Loucy (cell line): Measurements from ENCODE around the gene PLEKHG7.

Experiments used
- CTCF ChIP-seq: fragments of 200-600 bp; sonication (generic); conservative IDR thresholded peaks from 2 replicates; pipeline ENCODE4 v1.5.1; 2014; ENCODE audit warnings: mild to moderate bottlenecking, antibody characterized with exemption, low read length
- EZH2phosphoT487 ChIP-seq: fragments of 200-600 bp; IDR thresholded peaks from 2 replicates; pipeline ENCODE4 v1.6.1; 2018; ENCODE audit warnings: antibody characterized with exemption, mild to moderate bottlenecking, moderate library complexity, borderline replicate concordance

- no peak for TF ChIP-seq CTCF
- no peak for TF ChIP-seq EZH2phosphoT487
Measured at GRCh38 chr12:92715625-92716024, 12.8 kb downstream of the PLEKHG7 start.
